Hippocampal formation (tissue), 2 donors: ENCODE data around the gene PGF.

Experiments used
- DNase-seq, 2 donors: peaks; one replicate each; lab custom pipeline; 2025; lab: John Stamatoyannopoulos, UW

Gene PGF

GRCh38 chr14:74978416-74978947, 23.1 kb upstream of the PGF start:
- DNase-seq = no peak

GRCh38 chr14:74977901-74978385, 22.5 kb upstream of the PGF start:
- no peak for DNase-seq

GRCh38 chr14:74977164-74977900, 21.9 kb upstream of the PGF start:
- no peak for DNase-seq

- DNase-seq = no peak
Observed at GRCh38 chr14:74976264-74977113, 21.1 kb upstream of the PGF start.

- no peak for DNase-seq
Observed at GRCh38 chr14:74975059-74975810, 19.8 kb upstream of the PGF start.

DNA sequence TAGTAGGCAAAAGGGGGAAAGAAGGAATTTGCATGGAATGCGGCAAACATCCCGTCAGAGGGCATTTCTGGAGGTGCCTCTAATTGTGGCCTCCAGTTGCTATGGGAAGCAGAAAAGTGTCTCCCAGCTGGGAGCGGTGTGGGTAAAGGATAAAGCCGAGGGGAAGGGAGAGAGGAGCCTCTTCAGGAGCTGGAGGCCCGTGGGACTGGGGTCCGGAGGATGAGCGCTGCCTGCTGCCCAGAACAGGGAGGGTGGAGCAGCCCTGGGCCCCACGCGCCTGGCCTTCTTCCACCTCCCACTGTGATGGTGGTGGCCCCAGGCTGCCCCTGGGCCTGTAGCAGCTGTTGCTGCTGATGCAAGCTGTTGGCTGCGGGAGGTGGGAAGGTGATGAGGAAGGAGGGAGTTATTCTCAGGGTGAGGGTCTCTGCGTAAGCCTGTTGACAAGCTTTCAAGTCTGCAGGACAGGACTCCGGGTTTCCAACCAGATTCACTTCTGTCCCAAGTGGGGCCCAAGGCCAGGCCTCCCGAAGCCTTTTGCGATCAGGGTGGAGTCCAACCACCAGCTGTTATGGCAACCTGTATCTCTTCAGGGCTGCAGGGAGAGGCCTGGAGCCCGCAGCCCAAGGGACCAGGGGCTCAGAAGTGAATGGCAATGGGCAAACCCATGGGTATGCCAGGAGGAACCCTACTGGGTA, 19.1 kb upstream of the PGF start:
- no peak for DNase-seq

- DNase-seq = no peak
Observed at GRCh38 chr14:74973905-74974363, 18.5 kb upstream of the PGF start.

- no peak for DNase-seq
Observed at GRCh38 chr14:74973003-74973653, 17.7 kb upstream of the PGF start.

DNA sequence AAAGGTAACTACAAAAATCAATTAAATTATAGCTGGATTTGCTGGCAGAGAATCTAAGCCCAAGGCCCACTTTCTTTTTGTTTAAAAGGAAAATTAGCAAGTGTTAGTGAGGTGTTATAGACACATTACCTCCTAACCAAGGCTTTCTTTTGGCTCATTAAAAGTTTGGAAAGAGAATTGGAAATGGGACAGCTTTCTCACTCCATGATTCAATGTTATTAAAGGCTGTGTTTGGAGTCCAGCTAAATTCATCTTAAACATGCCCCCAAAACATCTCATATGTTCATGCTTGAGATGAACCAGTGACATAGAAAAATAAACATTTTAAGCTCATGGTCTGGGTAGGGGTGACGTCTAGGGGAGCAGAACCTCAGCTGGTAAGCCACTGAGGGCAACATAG, 13.4 kb upstream of the PGF start:
- DNase-seq = no peak

GRCh38 chr14:74965486-74966153, 10.2 kb upstream of the PGF start:
- no peak for DNase-seq

GRCh38 chr14:74964787-74965485, 9.5 kb upstream of the PGF start:
- DNase-seq = no peak

GRCh38 chr14:74963705-74964271, 8.4 kb upstream of the PGF start:
- DNase-seq = no peak

DNA sequence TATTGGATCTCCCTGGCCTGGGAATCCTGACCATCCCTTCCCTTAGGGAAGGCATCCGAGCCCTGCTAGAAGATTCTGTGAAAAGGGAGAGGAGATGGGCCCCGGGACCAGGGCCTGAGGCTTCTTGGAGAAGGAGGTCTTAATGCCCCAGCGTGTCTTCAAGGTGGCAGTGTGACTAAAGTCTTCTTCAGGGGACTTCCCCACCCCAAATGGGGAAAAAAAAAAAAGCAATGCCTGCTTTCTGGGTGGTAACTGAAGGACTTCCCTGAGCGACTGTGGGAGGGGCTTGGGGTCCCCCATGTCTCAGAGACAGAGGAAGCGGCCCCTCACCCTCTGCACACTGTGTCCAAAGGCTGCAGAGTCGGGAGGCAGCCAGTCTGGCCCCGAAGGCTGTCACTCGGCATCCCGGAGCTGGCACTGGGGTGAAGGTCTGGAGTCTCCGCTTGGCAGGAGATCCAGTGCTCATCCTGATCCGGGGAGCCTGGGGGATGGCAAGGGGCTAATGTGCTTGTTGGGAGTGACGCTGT, 7.8 kb upstream of the PGF start:
- DNase-seq = no peak

DNA sequence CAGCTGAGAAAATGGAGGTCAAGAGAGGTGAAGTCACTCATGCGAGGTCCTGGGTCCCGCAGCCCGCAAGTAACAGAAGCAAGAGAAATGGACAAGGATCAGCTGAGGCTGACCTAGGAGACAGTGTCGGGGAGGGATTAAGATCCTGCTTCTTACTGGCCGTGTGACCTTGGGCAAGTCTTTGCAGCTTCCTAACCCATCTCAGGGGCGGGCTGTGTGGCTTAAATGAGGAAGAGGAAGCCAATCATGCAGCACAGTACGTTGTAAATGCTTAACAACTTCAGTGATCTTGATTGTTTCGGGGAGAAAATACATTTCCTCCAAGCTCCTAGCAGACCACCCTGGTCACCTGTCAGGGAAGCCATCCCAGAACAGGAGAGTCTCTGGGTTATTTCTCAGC, 7.1 kb upstream of the PGF start:
- no peak for DNase-seq

DNA sequence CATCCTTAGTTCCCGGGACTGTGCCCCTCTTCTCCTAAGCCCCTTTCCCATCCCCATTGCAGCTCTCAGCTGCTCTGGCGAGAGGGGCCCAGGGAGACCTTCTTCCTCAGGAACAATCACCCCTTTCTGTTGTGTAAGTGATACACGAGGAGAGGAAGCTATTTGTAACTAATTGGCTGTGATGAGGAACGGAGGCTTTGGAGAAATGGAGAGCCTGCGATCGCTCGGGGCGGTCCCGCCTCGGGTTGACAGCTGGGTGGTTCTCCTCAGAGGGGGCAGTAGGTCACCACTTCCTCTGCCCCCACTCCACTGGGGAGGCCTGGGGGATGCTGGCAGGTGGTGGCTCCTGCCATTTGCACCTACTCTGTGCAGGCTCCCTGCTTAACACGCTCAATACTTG, 6.6 kb upstream of the PGF start:
- no peak for DNase-seq

- no peak for DNase-seq
Observed at GRCh38 chr14:74961238-74961911, 6.0 kb upstream of the PGF start.

DNA sequence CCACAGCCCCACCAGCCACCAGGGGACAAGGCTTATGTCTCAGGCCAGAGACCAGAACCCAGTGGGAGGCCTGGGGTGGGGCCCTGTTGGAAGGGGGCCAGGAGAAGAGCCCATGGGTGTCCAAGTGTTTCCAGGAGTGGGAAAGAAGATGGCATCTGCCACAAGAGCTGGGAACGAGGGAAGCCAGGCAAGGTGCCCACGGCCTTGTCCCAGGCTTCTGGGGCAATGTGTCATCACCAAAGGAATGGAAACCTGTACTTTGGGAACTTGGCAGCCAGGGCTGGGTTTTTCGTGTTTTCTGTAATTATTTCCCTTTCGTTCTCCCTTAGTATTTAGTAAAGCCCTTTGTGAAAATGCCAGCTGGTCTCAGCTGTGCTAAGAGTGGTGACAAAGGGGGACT, 5.3 kb upstream of the PGF start:
- no peak for DNase-seq

DNA sequence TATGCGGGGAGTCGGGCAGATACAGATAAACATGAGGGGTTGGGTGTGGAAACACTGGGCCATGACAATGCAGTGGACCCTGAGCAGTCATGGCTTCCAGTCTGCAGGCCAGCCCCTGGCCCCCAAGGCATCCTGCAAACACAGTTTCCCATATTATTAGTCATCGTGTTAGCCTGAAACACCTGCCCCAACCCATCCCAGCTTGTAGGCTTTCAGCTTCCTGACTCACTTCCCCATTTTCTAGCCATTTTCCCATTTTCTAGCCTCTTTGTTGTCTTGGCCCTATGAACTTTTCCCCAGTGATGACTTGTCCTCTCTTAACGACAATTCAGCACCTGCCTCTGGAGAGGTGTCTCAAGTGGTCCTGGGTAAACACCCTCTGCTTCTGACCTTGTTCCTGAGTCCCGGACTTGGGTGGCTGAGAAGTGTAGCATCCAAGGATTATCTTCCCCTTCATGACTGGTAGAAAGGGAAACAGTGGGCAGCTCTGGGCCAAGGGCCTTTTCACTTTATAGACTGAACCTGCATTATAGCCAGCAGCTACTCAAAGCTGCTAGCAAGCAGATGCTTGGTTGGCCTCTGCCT, 4.3 kb upstream of the PGF start:
- DNase-seq = no peak
